A673 (cell line): ENCODE measurements around the gene ACTL10.

ENCODE experiments used
- EZH2 ChIP-seq: fragments of 200-600 bp; sonication (generic); IDR thresholded peaks from 2 replicates; pipeline ENCODE4 v1.6.1; 2017; ENCODE audit warnings: borderline replicate concordance, low read depth, mild to moderate bottlenecking, mixed read lengths, antibody characterized with exemption, low read length; ENCODE audit not compliant: poor library complexity, severe bottlenecking
- TF ChIP-seq, protein P1 (sequence below): fragments of 300-800, 200-600 bp; sonication (generic); conservative IDR thresholded peaks from 2 replicates; pipeline ENCODE4 v1.5.1; 2017; ENCODE audit warnings: low read depth, mild to moderate bottlenecking, antibody characterized with exemption, low read length, moderate library complexity, mixed read lengths

DNA sequence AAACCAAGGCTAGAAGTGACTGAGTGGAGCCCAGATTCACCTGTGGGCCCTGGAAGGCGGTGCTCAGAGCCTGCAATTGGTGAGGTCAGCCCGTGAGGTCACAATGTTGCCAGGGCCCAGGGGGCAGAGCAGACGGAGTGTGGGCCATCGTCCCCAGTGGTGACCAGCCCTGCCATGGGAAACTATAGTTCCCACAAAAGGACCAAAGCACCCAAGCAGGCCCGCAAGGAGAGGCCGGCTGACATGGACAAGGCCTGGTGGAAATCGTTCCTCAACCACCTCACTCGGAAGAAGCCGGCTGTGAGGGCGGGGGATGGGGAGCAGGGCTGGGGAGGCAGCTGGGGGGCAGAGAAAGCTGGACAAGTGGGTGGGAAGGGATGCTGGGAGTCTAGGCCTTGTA is 4.6 kb upstream of the ACTL10 start, which contains the start of gene C20orf144:
- TF ChIP-seq, protein P1, sequence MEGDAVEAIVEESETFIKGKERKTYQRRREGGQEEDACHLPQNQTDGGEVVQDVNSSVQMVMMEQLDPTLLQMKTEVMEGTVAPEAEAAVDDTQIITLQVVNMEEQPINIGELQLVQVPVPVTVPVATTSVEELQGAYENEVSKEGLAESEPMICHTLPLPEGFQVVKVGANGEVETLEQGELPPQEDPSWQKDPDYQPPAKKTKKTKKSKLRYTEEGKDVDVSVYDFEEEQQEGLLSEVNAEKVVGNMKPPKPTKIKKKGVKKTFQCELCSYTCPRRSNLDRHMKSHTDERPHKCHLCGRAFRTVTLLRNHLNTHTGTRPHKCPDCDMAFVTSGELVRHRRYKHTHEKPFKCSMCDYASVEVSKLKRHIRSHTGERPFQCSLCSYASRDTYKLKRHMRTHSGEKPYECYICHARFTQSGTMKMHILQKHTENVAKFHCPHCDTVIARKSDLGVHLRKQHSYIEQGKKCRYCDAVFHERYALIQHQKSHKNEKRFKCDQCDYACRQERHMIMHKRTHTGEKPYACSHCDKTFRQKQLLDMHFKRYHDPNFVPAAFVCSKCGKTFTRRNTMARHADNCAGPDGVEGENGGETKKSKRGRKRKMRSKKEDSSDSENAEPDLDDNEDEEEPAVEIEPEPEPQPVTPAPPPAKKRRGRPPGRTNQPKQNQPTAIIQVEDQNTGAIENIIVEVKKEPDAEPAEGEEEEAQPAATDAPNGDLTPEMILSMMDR = no peak
- no peak for TF ChIP-seq EZH2
